ENCODE results near the gene AKR1C8. TPM values are rescaled to one million over a fixed set of nuclear protein-coding genes. Genes with fewer than 3 reads are reported as not detected.
"Not testable (repeated sequence)": the region's sequence is repeated elsewhere in the genome, so short reads cannot be mapped to it uniquely, and the experiment has no call there.

AKR1C8 gene
- total and polyA plus RNA-seq, 7 donors, result not detected

DNA sequence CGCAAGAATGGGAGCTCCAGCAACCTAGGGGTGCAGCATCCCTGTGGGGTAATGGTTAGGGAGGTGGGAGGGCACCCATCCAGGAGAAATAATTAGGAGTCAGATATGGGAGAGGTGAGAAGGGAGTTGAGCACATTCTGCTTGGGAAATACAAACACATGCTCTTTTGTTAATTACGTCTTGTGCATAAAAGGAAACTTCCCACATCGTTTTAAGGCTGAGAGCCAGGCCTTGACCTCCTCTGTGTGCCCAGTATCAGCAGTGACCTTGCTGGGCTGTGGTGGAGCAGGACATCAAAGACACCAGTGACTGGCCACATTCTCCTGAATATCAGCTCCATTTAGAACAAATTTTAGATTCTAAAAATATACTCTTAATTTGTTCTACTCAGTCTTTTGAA lies 34.3 kb upstream of the AKR1C8 start:
- no peak for TF ChIP-seq POLR2AphosphoS5 (IDR thresholded peaks at IDR 0.05)
- TF ChIP-seq, protein P1, sequence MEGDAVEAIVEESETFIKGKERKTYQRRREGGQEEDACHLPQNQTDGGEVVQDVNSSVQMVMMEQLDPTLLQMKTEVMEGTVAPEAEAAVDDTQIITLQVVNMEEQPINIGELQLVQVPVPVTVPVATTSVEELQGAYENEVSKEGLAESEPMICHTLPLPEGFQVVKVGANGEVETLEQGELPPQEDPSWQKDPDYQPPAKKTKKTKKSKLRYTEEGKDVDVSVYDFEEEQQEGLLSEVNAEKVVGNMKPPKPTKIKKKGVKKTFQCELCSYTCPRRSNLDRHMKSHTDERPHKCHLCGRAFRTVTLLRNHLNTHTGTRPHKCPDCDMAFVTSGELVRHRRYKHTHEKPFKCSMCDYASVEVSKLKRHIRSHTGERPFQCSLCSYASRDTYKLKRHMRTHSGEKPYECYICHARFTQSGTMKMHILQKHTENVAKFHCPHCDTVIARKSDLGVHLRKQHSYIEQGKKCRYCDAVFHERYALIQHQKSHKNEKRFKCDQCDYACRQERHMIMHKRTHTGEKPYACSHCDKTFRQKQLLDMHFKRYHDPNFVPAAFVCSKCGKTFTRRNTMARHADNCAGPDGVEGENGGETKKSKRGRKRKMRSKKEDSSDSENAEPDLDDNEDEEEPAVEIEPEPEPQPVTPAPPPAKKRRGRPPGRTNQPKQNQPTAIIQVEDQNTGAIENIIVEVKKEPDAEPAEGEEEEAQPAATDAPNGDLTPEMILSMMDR (IDR thresholded peaks at IDR 0.05), result no peak
- no peak for TF ChIP-seq POLR2A (IDR thresholded peaks at IDR 0.05)
- TF ChIP-seq EP300 (IDR thresholded peaks at IDR 0.05), result no peak
- H3K9me3 ChIP-seq, result no peaks in the 10 kb centered on the region
- H3K4me3 ChIP-seq, result no peak overlapping the region
- DNase-seq, result no peak
- H3K4me1 ChIP-seq, result no peaks in the 10 kb centered on the region
- WGBS, 2 donors, result 72 to 80% methylated on average over 3 of the region's 3 CpGs
- intact Hi-C loops (cut with DNase I), result no loop called here
- no peaks in the 10 kb centered on the region for H3K36me3 ChIP-seq
- no peak overlapping the region for H3K27ac ChIP-seq
- H3K27me3 ChIP-seq, result no peaks in the 10 kb centered on the region

DNA sequence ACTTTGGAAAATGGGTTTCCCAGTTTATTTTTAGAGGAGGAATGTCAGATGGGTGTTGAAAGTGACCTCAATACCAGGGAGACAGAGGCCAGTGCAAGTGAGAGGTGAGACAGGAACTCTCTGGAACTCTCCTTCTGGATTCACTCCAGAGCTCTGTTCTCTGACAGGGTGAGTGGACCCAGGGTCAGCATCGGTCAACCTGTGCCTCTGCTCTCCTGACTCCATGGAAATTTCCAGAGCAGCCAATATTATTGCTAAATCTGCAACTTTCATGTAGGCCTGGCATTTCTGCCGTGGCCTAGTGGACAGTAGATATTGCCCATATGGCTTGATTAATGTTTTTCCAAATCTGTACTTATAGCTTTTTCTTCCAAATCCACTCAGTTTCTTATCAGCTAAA lies 31.9 kb upstream of the AKR1C8 start:
- H3K27ac ChIP-seq, result no peak overlapping the region
- H3K9me3 ChIP-seq, result no peaks in the 10 kb centered on the region
- no peak for DNase-seq
- no peaks in the 10 kb centered on the region for H3K4me1 ChIP-seq
- no peaks in the 10 kb centered on the region for H3K27me3 ChIP-seq
- 46 to 47% methylated on average over 2 of the region's 2 CpGs for WGBS, 2 donors
- H3K36me3 ChIP-seq, result no peaks in the 10 kb centered on the region
- intact Hi-C loops (cut with DNase I), result no loop called here
- no peak overlapping the region for H3K4me3 ChIP-seq
- TF ChIP-seq, protein P1 (IDR thresholded peaks at IDR 0.05), result no peak
- TF ChIP-seq EP300 (IDR thresholded peaks at IDR 0.05) (no peak), POLR2A (IDR thresholded peaks at IDR 0.05) (no peak), POLR2AphosphoS5 (IDR thresholded peaks at IDR 0.05) (no peak)

DNA sequence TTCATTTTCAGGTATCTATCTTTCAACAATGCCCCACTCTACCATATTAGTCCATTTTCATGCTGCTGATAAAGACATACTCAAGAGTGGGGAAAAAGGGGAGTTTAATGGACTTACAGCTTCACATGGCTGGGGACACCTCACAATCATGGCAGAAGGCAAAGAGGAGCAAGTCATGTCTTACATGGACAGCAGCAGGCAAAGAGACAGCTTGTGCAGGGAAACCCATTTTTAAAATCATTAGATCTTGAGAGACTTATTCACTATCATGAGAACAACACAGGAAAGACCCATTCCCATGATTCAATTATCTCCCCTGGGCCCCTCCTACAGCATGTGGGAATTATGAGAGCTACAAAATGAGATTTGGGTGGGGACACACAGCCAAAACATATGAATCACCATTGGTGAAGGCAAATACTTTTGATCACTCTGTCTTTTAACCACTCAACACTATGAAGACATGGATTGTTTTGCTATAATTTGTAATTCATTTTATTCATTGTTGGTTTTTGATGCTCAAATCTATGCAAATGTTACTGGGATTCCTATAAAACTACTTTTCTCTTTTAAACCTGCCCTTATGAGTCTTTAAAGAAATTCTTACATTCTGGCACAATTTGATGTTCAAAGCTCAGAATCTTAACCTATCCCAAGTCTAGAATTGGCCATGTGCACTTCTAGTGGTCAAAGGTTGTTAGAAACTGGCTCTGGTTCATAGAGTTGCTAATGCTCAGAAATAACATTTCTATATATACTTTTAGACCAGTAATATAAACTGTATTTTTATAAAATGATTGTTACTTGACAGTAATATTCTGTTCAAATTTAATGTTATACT lies 27.0 kb upstream of the AKR1C8 start:
- intact Hi-C loops (cut with DNase I), result no loop called here
- Histone ChIP-seq H3K36me3 (no peaks in the 10 kb centered on the region), H3K27me3 (no peaks in the 10 kb centered on the region), H3K4me1 (no peaks in the 10 kb centered on the region), H3K9me3 (no peaks in the 10 kb centered on the region), H3K4me3 (no peak overlapping the region), H3K27ac (no peak overlapping the region)
- no peak for TF ChIP-seq EP300 (IDR thresholded peaks at IDR 0.05)
- TF ChIP-seq, protein P1 (IDR thresholded peaks at IDR 0.05), result no peak
- no peak for DNase-seq

DNA sequence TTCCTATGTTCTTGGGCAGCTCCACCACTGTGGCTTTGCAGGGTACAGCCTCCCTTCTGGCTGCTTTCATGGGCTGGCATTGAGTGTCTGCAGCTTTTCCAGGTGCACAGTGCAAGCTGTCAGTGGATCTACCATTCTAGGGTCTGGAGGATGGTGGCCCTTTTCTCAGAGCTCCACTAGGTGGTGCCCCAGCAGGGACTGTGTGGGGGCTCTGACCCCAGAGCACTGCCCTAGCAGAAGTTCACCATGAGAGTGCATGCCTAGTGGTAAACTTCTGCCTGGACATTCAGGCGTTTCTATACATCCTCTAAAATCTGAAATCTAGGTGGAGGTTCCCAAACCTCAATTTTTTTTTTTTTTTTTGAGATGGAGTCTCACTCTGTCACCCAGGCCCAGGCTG lies 25.3 kb upstream of the AKR1C8 start:
- H3K4me1 ChIP-seq, DNase-seq: not testable (repeated sequence)
- 86 to 96% methylated on average over 1 of the region's 1 CpG for WGBS, 2 donors

DNA sequence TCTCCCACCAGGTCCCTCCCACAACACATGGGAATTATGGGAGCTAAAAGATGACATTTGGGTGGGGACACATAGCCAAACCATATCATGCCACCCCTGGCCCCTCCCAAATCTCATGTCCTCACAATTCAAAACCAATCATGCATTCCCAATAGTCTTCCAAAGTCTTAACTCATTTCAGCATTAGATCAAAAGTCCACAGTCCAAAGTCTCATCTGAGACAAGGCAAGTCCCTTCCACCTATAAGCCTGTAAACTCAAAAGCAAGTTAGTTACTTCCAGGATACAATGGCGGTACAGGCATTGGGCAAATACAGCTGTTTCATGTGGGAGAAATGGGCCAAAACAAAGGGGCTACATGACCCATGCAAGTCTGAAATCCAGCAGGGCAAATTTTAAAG lies 24.8 kb upstream of the AKR1C8 start:
- H3K36me3 ChIP-seq; H3K9me3 ChIP-seq; intact Hi-C loops (cut with DNase I); H3K27ac ChIP-seq; H3K27me3 ChIP-seq; DNase-seq; H3K4me3 ChIP-seq; H3K4me1 ChIP-seq: not testable (repeated sequence)
- WGBS, 2 donors, result 83 to 96% methylated on average over 1 of the region's 1 CpG

More for the DNA sequence above, 25.3 kb upstream of the AKR1C8 start:
- H3K27me3 ChIP-seq; intact Hi-C loops (cut with DNase I); H3K27ac ChIP-seq; H3K36me3 ChIP-seq; H3K4me3 ChIP-seq; H3K9me3 ChIP-seq: not testable (repeated sequence)

DNA sequence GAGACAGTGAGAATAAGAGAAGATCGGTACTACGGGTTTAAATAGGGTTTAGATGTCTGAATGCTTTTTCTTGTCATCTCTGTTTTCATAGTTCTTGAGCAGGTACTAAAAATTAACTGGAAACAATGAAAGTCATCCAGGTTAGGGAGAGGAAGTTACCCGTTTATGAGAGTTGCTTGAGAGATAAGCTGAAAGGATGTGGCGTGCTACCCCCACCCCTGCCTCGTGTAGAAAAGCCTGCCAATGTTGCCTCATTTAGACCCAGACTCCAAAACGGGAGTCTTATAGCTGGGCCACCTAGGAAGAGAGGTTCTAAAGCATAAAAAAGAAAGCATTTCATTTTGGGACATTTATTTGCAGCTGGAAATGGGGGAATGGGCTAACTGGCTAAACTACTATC lies 21.8 kb upstream of the AKR1C8 start:
- intact Hi-C loops (cut with DNase I), result no loop called here
- Histone ChIP-seq H3K27me3 (peaks cover 0 to 4% (median 0%) of the 10 kb centered on the region in 3 donors), H3K27ac (no peak overlapping the region), H3K36me3 (no peaks in the 10 kb centered on the region), H3K4me3 (no peak overlapping the region), H3K9me3 (no peaks in the 10 kb centered on the region), H3K4me1 (no peaks in the 10 kb centered on the region)
- TF ChIP-seq EP300 (IDR thresholded peaks at IDR 0.05) (no peak), POLR2AphosphoS5 (IDR thresholded peaks at IDR 0.05) (no peak), POLR2A (IDR thresholded peaks at IDR 0.05) (no peak)
- TF ChIP-seq, protein P1 (IDR thresholded peaks at IDR 0.05), result no peak
- DNase-seq, result no peak
- 41 to 57% methylated on average over 6 of the region's 6 CpGs for WGBS, 2 donors
